ENCODE data around the gene ATIC. TPM values are rescaled to one million over a fixed set of nuclear protein-coding genes. Genes with fewer than 3 reads are reported as not detected.

ATIC gene
- polyA plus RNA-seq, 1 donor from 2014 or later, result 9.5 TPM

GRCh38 chr2:215376103-215376780, 64.4 kb downstream of the ATIC start:
- H3K9me2 ChIP-seq (ENCODE audit: insufficient read depth, low read length), result no peaks in the 10 kb centered on the region
- H4K20me1 ChIP-seq (ENCODE audit: insufficient read depth), result no peaks in the 10 kb centered on the region
- TF ChIP-seq CTCF (IDR thresholded peaks at IDR 0.05; ENCODE audit: poor library complexity, severe bottlenecking), result no peak
- TF ChIP-seq MXI1 (conservative IDR thresholded peaks at IDR 0.05; ENCODE audit: poor library complexity, severe bottlenecking), result no peak
- no peak for TF ChIP-seq EZH2 (IDR thresholded peaks at IDR 0.05; ENCODE audit: borderline replicate concordance, insufficient read depth, low read length, poor library complexity, severe bottlenecking)
- TF ChIP-seq REST (IDR thresholded peaks at IDR 0.05; ENCODE audit: borderline replicate concordance), result no peak
- TF ChIP-seq SMC3 (conservative IDR thresholded peaks at IDR 0.05; ENCODE audit: poor library complexity), result no peak
- no peak for TF ChIP-seq RAD21 (conservative IDR thresholded peaks at IDR 0.05)
- TF ChIP-seq POLR2AphosphoS5 (IDR thresholded peaks at IDR 0.05), result no peak
- TF ChIP-seq TAF1 (IDR thresholded peaks at IDR 0.05; ENCODE audit: low read depth), result no peak
- no peak for TF ChIP-seq EP300 (conservative IDR thresholded peaks at IDR 0.05; ENCODE audit: poor library complexity, severe bottlenecking)
- H3F3A ChIP-seq (ENCODE audit: insufficient read depth, low read length, poor library complexity, severe bottlenecking), result no peaks in the 10 kb centered on the region
- H3K79me2 ChIP-seq (replicated peaks; ENCODE audit: insufficient read depth, low read length), result no peaks in the 10 kb centered on the region
- no peak overlapping the region for H3K27ac ChIP-seq (ENCODE audit: low read length)
- H3K27me3 ChIP-seq (ENCODE audit: insufficient read depth, low read depth, low read length), result no peaks in the 10 kb centered on the region
- H3K4me3 ChIP-seq (ENCODE audit: low read length), result no peak overlapping the region
- no peaks in the 10 kb centered on the region for H3K36me3 ChIP-seq (ENCODE audit: insufficient read depth, low read length)
- no peak overlapping the region for H2AFZ ChIP-seq (ENCODE audit: low read depth, low read length)
- H3K4me2 ChIP-seq (ENCODE audit: low read length), result no peak overlapping the region
- no peak overlapping the region for H3K9ac ChIP-seq (ENCODE audit: low read length)
- no peaks in the 10 kb centered on the region for H3K9me3 ChIP-seq (ENCODE audit: low read length)

GRCh38 chr2:215377283-215377682, 65.4 kb downstream of the ATIC start:
- Histone ChIP-seq H3F3A (ENCODE audit: insufficient read depth, low read length, poor library complexity, severe bottlenecking) (no peaks in the 10 kb centered on the region), H3K9me3 (ENCODE audit: low read length) (no peaks in the 10 kb centered on the region), H4K20me1 (ENCODE audit: insufficient read depth) (no peaks in the 10 kb centered on the region), H3K4me2 (ENCODE audit: low read length) (no peak overlapping the region), H3K4me3 (ENCODE audit: low read length) (no peak overlapping the region), H3K36me3 (ENCODE audit: insufficient read depth, low read length) (no peaks in the 10 kb centered on the region), H3K9me2 (ENCODE audit: insufficient read depth, low read length) (no peaks in the 10 kb centered on the region), H3K79me2 (replicated peaks; ENCODE audit: insufficient read depth, low read length) (no peaks in the 10 kb centered on the region), H3K27me3 (ENCODE audit: insufficient read depth, low read depth, low read length) (no peaks in the 10 kb centered on the region), H2AFZ (ENCODE audit: low read depth, low read length) (no peak overlapping the region), H3K9ac (ENCODE audit: low read length) (no peak overlapping the region), H3K27ac (ENCODE audit: low read length) (no peak overlapping the region)
- TF ChIP-seq RAD21 (conservative IDR thresholded peaks at IDR 0.05) (no peak), POLR2AphosphoS5 (IDR thresholded peaks at IDR 0.05) (no peak), EP300 (conservative IDR thresholded peaks at IDR 0.05; ENCODE audit: poor library complexity, severe bottlenecking) (no peak), TAF1 (IDR thresholded peaks at IDR 0.05; ENCODE audit: low read depth) (no peak), EZH2 (IDR thresholded peaks at IDR 0.05; ENCODE audit: borderline replicate concordance, insufficient read depth, low read length, poor library complexity, severe bottlenecking) (no peak)

Measured in neural cell (in vitro differentiated cells).